GM12864 (cell line): ENCODE data around the gene MCTP1.

Experiments
- DNase-seq: peaks from one replicate; pipeline ENCODE4 v3.0.0-alpha.2; 2011; ENCODE audit warnings: low read depth
- H3K4me3 ChIP-seq: 2 replicates; pipeline ENCODE4 v1.5.1; 2011; ENCODE audit warnings: mild to moderate bottlenecking, low read depth, low read length, control low read depth
- TF ChIP-seq, protein P1 (sequence below): IDR thresholded peaks from 2 replicates; pipeline ENCODE4 v1.5.1; 2011; ENCODE audit warnings: low read depth, mild to moderate bottlenecking, moderate library complexity, low read length, control low read depth, inconsistent platforms; ENCODE audit errors: missing control alignments

The MCTP1 gene

DNA sequence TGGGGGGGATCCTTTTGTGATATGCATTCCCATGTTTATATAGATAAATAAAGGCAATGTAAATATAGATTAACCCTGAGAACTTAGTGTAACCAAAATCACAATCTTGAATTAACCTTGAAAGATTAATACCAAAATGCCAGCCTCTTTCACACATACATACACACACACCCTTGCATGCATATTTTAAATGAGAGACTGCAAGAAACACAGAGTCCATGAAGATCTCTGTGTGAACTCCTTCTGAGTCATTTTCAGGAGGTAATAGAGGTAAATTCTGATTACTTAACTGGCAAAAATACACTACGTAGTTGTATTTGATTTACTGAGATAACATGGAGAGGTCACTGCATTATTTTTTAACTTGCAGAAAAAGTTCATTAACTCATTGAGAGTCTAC is 548.4 kb downstream of the MCTP1 start:
- no peak overlapping the region for H3K4me3 ChIP-seq
- DNase-seq = no peak
- TF ChIP-seq, protein P1, sequence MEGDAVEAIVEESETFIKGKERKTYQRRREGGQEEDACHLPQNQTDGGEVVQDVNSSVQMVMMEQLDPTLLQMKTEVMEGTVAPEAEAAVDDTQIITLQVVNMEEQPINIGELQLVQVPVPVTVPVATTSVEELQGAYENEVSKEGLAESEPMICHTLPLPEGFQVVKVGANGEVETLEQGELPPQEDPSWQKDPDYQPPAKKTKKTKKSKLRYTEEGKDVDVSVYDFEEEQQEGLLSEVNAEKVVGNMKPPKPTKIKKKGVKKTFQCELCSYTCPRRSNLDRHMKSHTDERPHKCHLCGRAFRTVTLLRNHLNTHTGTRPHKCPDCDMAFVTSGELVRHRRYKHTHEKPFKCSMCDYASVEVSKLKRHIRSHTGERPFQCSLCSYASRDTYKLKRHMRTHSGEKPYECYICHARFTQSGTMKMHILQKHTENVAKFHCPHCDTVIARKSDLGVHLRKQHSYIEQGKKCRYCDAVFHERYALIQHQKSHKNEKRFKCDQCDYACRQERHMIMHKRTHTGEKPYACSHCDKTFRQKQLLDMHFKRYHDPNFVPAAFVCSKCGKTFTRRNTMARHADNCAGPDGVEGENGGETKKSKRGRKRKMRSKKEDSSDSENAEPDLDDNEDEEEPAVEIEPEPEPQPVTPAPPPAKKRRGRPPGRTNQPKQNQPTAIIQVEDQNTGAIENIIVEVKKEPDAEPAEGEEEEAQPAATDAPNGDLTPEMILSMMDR = no peak

DNA sequence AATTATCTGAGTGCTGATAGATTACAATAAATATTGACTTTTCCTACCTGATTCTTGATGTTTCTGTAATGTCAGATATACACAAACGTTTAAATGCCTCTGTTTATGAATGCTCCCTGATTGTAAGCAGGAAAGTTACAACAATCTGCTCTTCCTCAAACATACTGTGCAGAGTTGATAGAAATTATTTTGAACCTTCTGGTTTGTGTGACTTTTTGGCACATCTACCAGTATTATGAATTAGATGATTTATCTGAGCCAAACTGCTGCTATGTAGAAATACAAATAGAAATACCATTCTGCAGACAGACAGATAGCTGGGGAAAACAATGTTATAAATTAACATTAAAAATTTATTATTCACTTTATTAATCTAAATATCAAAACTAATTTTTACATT is 553.4 kb downstream of the MCTP1 start:
- DNase-seq = no peak
- TF ChIP-seq, protein P1 = no peak
- H3K4me3 ChIP-seq = no peak overlapping the region

DNA sequence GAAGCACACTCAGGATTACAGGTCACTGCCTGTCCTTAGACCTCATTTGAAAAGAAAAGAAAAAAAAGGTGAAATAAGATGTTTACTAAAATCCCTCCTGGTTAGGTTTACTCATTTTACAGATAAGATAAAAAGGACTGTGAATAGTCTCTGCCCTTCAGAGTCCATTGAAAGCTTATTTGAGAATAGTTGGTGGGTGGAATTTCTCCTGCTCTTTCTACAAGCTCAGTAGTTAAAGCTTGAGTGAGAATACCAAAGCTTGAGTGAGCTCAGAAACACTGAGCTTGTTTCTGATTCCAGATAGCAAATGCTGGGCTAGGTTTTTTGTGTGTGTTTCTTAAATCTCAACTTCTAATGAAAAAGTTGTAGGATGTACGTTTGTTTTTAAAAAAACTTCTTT is 559.8 kb downstream of the MCTP1 start:
- no peak overlapping the region for H3K4me3 ChIP-seq
- DNase-seq = no peak
- TF ChIP-seq, protein P1 = no peak

DNA sequence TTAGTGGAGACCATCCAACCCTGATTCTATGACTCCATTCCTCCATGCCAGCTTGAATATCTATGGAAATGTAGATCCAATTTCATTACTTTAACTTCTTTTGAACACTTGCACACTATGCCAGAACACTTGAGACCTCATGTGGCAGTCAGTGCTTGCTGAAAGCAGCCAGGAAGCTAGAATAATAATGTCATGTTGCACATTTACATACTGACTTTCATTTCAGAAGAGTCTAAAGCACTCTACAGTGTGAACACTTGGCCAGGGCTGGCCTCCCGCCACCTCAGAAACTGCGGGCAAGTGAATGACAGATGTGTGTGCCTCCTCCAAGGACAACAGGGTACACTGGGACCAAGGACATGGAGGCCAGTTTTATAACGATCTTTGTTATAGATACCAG is 569.1 kb downstream of the MCTP1 start:
- no peak for DNase-seq
- TF ChIP-seq, protein P1 = no peak
- no peak overlapping the region for H3K4me3 ChIP-seq

DNA sequence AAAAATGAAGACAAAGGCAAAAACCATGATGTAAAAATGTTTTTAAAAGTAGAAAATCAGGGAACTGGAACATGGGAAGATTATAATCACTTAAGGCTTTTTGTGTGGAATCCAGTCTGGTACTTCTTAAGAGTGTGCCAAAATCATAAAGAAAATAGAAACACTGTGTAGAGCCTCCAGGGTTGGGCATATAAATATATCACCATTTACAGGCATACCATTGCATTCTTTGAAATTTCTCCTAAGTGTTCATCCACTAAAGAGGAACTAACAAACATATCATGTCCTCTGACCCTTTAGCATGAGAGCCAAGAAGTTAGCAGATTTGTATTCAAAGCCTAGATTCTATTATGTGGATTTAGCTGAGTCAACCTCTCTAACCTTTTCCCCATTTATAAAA is 573.1 kb downstream of the MCTP1 start:
- H3K4me3 ChIP-seq = no peak overlapping the region

DNA sequence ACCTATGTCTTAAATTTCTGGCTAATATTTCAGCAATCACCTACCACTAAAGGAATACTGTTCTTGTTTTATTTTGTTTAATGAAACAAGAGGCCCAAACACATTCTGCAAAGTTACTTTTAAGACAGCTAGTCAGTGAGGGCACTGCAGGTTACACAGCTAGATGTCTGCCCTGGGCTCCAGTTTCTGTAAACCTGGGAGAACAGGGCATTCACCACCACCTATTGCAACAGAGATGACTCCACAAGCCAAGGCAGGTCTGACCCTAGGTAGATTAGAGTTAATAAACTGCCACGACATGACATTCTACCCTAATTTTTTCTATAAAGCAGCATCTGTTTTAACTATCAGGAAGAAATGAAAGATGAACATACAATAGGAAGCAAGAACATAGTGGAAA is 575.6 kb downstream of the MCTP1 start:
- TF ChIP-seq, protein P1 = no peak

More for the DNA sequence above, 573.1 kb downstream of the MCTP1 start:
- TF ChIP-seq, protein P1 = no peak
- no peak for DNase-seq

DNA sequence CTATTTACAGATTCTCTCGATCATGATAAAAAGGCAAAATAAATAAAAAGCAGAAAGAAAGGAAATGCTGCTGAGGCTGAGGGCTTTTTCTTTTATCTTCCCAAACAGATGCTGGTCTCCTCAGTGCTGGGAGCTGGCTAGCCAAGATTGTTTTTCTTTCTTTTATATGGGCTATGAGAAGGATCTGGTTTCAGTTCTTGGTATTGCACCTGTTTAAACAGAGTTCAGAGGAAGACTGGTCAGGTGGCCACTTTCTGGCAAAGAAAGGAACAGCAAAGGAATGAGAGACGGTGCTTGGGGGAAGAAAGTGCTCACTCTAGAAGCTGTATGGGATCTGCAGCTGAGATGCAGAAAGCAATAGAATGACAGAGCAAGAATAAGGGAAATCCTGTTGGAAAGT is 577.5 kb downstream of the MCTP1 start:
- no peak overlapping the region for H3K4me3 ChIP-seq
- no peak for DNase-seq
- TF ChIP-seq, protein P1 = no peak

More for the DNA sequence above, 575.6 kb downstream of the MCTP1 start:
- H3K4me3 ChIP-seq = no peak overlapping the region
- no peak for DNase-seq
